Measurements from ENCODE around the gene FXYD5. TPM values are rescaled to one million over a fixed set of nuclear protein-coding genes. Genes with fewer than 3 reads are reported as not detected.

The FXYD5 gene
- total RNA-seq, 1 experiment from 2014 or later = 123 TPM

DNA sequence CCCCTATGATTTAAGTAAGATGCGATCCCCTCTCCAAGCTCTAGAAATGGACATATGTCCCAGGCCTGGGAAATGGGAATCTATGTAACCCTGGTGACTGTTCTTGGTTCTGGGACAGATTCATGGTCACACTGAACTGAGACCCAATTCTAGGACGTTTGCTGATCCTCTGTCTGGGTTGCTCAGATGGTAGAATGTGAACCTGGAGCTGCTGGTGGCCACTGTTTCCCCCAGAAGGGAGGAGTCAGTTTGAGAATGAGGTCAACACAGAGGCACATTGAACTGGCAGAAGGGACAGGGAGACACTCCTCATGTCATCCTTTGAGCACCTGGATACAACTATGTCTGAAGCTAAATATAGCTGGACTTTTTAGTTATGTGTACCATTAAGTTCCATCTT is 44.9 kb downstream of the FXYD5 start:
- Histone ChIP-seq H3K9ac (ENCODE audit: low read length) (no peak overlapping the region), H3K36me3 (ENCODE audit: control insufficient read depth in 1 of 2, insufficient read depth in 2 of 2, low read length in 2 of 2) (no peaks in the 10 kb centered on the region), H2AFZ (ENCODE audit: low read depth, low read length, poor library complexity, severe bottlenecking) (no peak overlapping the region), H4K20me1 (ENCODE audit: insufficient read depth) (no peaks in the 10 kb centered on the region), H3K4me1 (ENCODE audit: control insufficient read depth in 1 of 2, insufficient read depth in 2 of 2, low read length in 2 of 2) (no peaks in the 10 kb centered on the region; a peak in 1 of 4 replicates), H3K4me3 (replicated peaks in 1 of 2; ENCODE audit: low read depth in 1 of 2, low read length in 2 of 2) (no peak overlapping the region), H3K27ac (ENCODE audit: low read depth, low read length) (no peak overlapping the region), H3K79me2 (ENCODE audit: insufficient read depth, low read length) (no peaks in the 10 kb centered on the region), H3K4me2 (ENCODE audit: low read length) (no peak overlapping the region), H3K9me3 (ENCODE audit: control insufficient read depth in 1 of 2, insufficient read depth in 1 of 2, low read depth in 1 of 2, low read length in 2 of 2) (no peaks in the 10 kb centered on the region), H3K27me3 (ENCODE audit: insufficient read depth, low read length) (no peaks in the 10 kb centered on the region), H3K9me2 (ENCODE audit: insufficient read depth) (no peaks in the 10 kb centered on the region)
- RAD21 ChIA-PET (ENCODE audit: low non-redundant PET in 1 of 2, low total read pairs in 2 of 2, uncharacterized antibody in 2 of 2, unreplicated experiment in 2 of 2) = no interaction called here
- BruUV-seq (replicated peaks) = no TSS peak
- ATAC-seq = no peak
- CTCF ChIA-PET = no interaction called here
- intact Hi-C loops (cut with micrococcal nuclease) = no loop called here
- POLR2A ChIA-PET = no interaction called here
- no peak for DNase-seq (ENCODE audit: low read depth, low spot score)
- TF ChIP-seq SP1 (IDR thresholded peaks at IDR 0.05; ENCODE audit: low read depth) (no peak), CBX3 (IDR thresholded peaks at IDR 0.05; ENCODE audit: low read depth) (no peak), ELF1 (IDR thresholded peaks at IDR 0.05; ENCODE audit: borderline replicate concordance, low read depth) (no peak), ZFX (IDR thresholded peaks at IDR 0.05) (no peak), SIN3A (IDR thresholded peaks at IDR 0.05; ENCODE audit: low read depth) (no peak), POLR2A (IDR thresholded peaks at IDR 0.05; ENCODE audit: borderline replicate concordance, extremely low read depth, insufficient read depth, insufficient read length) (no peak), EGR1 (IDR thresholded peaks at IDR 0.05; ENCODE audit: low read depth) (no peak), RAD21 (IDR thresholded peaks at IDR 0.05; ENCODE audit: low read depth) (no peak)
- TF ChIP-seq, protein P1, sequence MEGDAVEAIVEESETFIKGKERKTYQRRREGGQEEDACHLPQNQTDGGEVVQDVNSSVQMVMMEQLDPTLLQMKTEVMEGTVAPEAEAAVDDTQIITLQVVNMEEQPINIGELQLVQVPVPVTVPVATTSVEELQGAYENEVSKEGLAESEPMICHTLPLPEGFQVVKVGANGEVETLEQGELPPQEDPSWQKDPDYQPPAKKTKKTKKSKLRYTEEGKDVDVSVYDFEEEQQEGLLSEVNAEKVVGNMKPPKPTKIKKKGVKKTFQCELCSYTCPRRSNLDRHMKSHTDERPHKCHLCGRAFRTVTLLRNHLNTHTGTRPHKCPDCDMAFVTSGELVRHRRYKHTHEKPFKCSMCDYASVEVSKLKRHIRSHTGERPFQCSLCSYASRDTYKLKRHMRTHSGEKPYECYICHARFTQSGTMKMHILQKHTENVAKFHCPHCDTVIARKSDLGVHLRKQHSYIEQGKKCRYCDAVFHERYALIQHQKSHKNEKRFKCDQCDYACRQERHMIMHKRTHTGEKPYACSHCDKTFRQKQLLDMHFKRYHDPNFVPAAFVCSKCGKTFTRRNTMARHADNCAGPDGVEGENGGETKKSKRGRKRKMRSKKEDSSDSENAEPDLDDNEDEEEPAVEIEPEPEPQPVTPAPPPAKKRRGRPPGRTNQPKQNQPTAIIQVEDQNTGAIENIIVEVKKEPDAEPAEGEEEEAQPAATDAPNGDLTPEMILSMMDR (IDR thresholded peaks at IDR 0.05 in 2 of 3, conservative IDR thresholded peaks at IDR 0.05 in 1 of 3; ENCODE audit: borderline replicate concordance in 1 of 3, insufficient read depth in 1 of 3, low read depth in 2 of 3, low read length in 2 of 3) = no peak
